CD14-positive monocyte (primary cell): ENCODE results near the gene FNDC3A. TPM values are rescaled to one million over a fixed set of nuclear protein-coding genes. Genes with fewer than 3 reads are reported as not detected.

Source experiments
- DNase-seq, 3 donors: peaks; one replicate each; pipeline ENCODE4 v3.0.0-alpha.2; 2011 to 2022
- H2AFZ ChIP-seq: 2 replicates; pipeline ENCODE4 v1.6.0; 2012; ENCODE audit warnings: mild to moderate bottlenecking, low read depth, low read length, inconsistent platforms; ENCODE audit not compliant: insufficient read depth, poor library complexity, severe bottlenecking
- H3K27ac ChIP-seq, 2 donors: 1 replicate in 1 of 2; 2 replicates in 1 of 2; pipeline ENCODE4 v1.5.1; 2012 to 2013; ENCODE audit warnings: low read length in 2 of 2, control low read depth in 1 of 2, inconsistent platforms in 1 of 2, low read depth in 1 of 2, mild to moderate bottlenecking in 1 of 2
- H3K27me3 ChIP-seq, 2 donors: one replicate each; pipeline versions ENCODE4 v1.6.0 to v1.6.1; 2011 to 2013; ENCODE audit warnings: low read length in 2 of 2; ENCODE audit not compliant: control insufficient read depth in 2 of 2, insufficient read depth in 2 of 2
- H3K36me3 ChIP-seq, 2 donors: replicated peaks in 1 of 2; 1 replicate in 1 of 2; 2 replicates in 1 of 2; pipeline versions ENCODE4 v1.5.1 to v1.6.1; 2012 to 2013; ENCODE audit warnings: low read length in 2 of 2, control low read depth in 1 of 2, inconsistent platforms in 1 of 2, mild to moderate bottlenecking in 1 of 2; ENCODE audit not compliant: insufficient read depth in 2 of 2, control insufficient read depth in 1 of 2
- H3K4me1 ChIP-seq, 2 donors: 1 replicate in 1 of 2; 2 replicates in 1 of 2; pipeline versions ENCODE4 v1.5.1 to v1.6.1; 2012 to 2013; ENCODE audit warnings: low read length in 2 of 2, control low read depth in 1 of 2, inconsistent platforms in 1 of 2, mild to moderate bottlenecking in 1 of 2, moderate library complexity in 1 of 2; ENCODE audit not compliant: insufficient read depth in 2 of 2, control insufficient read depth in 1 of 2
- H3K4me2 ChIP-seq: replicated peaks from 2 replicates; pipeline ENCODE3; 2012; ENCODE audit warnings: low read length, moderate library complexity, mild to moderate bottlenecking; ENCODE audit not compliant: poor library complexity, severe bottlenecking; ENCODE audit errors: extremely low read depth
- H3K4me3 ChIP-seq, 3 experiments: fragments of 200-600 bp in 1 of 3; sonication (generic) in 1 of 3; replicated peaks in 1 of 3; 1 replicate in 2 of 3; 2 replicates in 1 of 3; pipeline ENCODE4 v1.5.1; 2011 to 2013; ENCODE audit warnings: low read length in 3 of 3, mild to moderate bottlenecking in 3 of 3, control low read depth in 2 of 3, low read depth in 2 of 3, inconsistent platforms in 1 of 3, moderate library complexity in 1 of 3
- H3K79me2 ChIP-seq: 2 replicates; pipeline ENCODE4 v1.6.0; 2012; ENCODE audit warnings: mild to moderate bottlenecking, control low read depth, inconsistent platforms, low read length, moderate library complexity; ENCODE audit not compliant: insufficient read depth
- H3K9ac ChIP-seq: 2 replicates; pipeline ENCODE4 v1.6.0; 2017; ENCODE audit warnings: low read length, mild to moderate bottlenecking; ENCODE audit not compliant: insufficient read depth, poor library complexity, severe bottlenecking
- H3K9me3 ChIP-seq, 2 donors: replicated peaks in 1 of 2; 1 replicate in 1 of 2; 2 replicates in 1 of 2; pipeline versions ENCODE4 v1.5.1 to v1.6.1; 2012 to 2013; ENCODE audit warnings: low read length in 2 of 2, control low read depth in 1 of 2; ENCODE audit not compliant: control insufficient read depth in 1 of 2, insufficient read depth in 1 of 2
- H4K20me1 ChIP-seq: 2 replicates; pipeline ENCODE4 v1.6.0; 2012; ENCODE audit warnings: mild to moderate bottlenecking, low read length, control low read depth, moderate library complexity; ENCODE audit not compliant: insufficient read depth
- H3K27ac Mint-ChIP-seq, 7 donors: one replicate each; pipeline ENCODE4 v1.8.0; 2020; ENCODE audit warnings: mild to moderate bottlenecking in 7 of 7, mixed read lengths in 7 of 7, moderate library complexity in 6 of 7, inconsistent platforms in 2 of 7
- H3K27me3 Mint-ChIP-seq, 3 donors: one replicate each; pipeline ENCODE4 v1.8.0; 2021 to 2022; ENCODE audit warnings: low read depth in 3 of 3, mild to moderate bottlenecking in 3 of 3, mixed read lengths in 3 of 3, moderate library complexity in 3 of 3, inconsistent platforms in 1 of 3
- H3K36me3 Mint-ChIP-seq, 2 donors: one replicate each; pipeline ENCODE4 v1.8.0; 2020; ENCODE audit warnings: mixed read lengths in 2 of 2, inconsistent platforms in 1 of 2, mild to moderate bottlenecking in 1 of 2
- H3K4me1 Mint-ChIP-seq: one replicate; pipeline ENCODE4 v1.8.0; 2020; ENCODE audit warnings: mild to moderate bottlenecking, mixed read lengths
- H3K4me3 Mint-ChIP-seq, 2 donors: one replicate each; pipeline ENCODE4 v1.8.0; 2020; ENCODE audit warnings: mild to moderate bottlenecking in 2 of 2, mixed read lengths in 2 of 2, moderate library complexity in 1 of 2
- H3K9me3 Mint-ChIP-seq, 7 donors: one replicate each; pipeline ENCODE4 v1.8.0; 2020 to 2022; ENCODE audit warnings: mixed read lengths in 7 of 7, mild to moderate bottlenecking in 6 of 7, moderate library complexity in 6 of 7, inconsistent platforms in 2 of 7
- WGBS: methylation state at CpG from one replicate; pipeline ENCODE4 v1.1.5; 2013; ENCODE audit warnings: missing lambda C conversion rate; ENCODE audit not compliant: insufficient coverage; 5-methylcytosine and 5-hydroxymethylcytosine counted together
- intact Hi-C, 2 donors: fragments of 100-400 bp; cut with micrococcal nuclease; formaldehyde crosslinking; loops; one replicate each; pipeline versions ENCODE4 v1.15.0 to v1.15.1; 2023
- polyA plus RNA-seq, 3 donors: library from polyadenylated mRNA; depleted of rRNA in 1 of 3; unstranded in 2 of 3; stranded (reverse) in 1 of 3; fragments of 300-500 nt in 2 of 3; fragments of >200 nt in 1 of 3; fragmentation: Illumina TruSeq in 2 of 3; gene quantifications; 1 replicate in 2 of 3; 2 replicates in 1 of 3; pipeline ENCODE4 v1.2.3, GENCODE V29; 2012 to 2021
- TF ChIP-seq, protein P1 (sequence below): fragments of 200-600 bp; IDR thresholded peaks from one replicate; pipeline ENCODE4 v1.8.0; 2022; ENCODE audit warnings: antibody characterized with exemption, mild to moderate bottlenecking

Gene FNDC3A
- polyA plus RNA-seq, 3 donors, result 8.3 to 27.0 (median 12.0) TPM

DNA sequence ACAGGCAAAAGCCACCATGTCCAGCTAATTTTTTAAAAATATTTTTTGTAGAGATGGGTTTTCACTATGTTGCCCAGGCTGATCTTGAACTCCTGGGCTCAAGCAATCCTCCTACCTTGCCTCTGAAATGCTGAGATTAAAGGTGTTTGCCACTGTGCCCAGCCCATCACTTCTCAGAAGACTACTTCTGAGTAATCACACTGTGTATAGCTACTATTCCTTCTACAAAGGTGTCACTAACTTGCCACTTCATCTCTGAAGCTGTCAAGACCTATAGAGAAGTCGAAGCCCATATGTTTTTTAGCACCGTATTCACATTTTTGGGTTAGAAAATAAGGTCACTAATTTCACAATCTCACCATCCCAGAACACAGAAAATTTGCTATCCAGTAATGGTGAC, 36.0 kb upstream of the FNDC3A start:
- no peak for DNase-seq
- H3K4me1 Mint-ChIP-seq, result no peaks in the 10 kb centered on the region
- Histone ChIP-seq H3K4me3 (no peak overlapping the region), H3K9me3 (no peaks in the 10 kb centered on the region), H3K4me1 (no peaks in the 10 kb centered on the region), H3K9ac (no peak overlapping the region), H3K36me3 (no peaks in the 10 kb centered on the region), H2AFZ (no peak overlapping the region), H3K79me2 (no peaks in the 10 kb centered on the region), H4K20me1 (no peaks in the 10 kb centered on the region), H3K27me3 (no peaks in the 10 kb centered on the region), H3K27ac (no peak overlapping the region), H3K4me2 (no peak overlapping the region)
- intact Hi-C loops, result no loop called here
- H3K9me3 Mint-ChIP-seq, result peaks cover 0 to 4% (median 1%) of the 10 kb centered on the region in 7 donors
- no peaks in the 10 kb centered on the region for H3K36me3 Mint-ChIP-seq
- 80% methylated on average over 1 of the region's 2 CpGs for WGBS
- no peaks in the 10 kb centered on the region for H3K27me3 Mint-ChIP-seq
- no peak overlapping the region for H3K27ac Mint-ChIP-seq
- H3K4me3 Mint-ChIP-seq, result no peak overlapping the region
- TF ChIP-seq, protein P1, sequence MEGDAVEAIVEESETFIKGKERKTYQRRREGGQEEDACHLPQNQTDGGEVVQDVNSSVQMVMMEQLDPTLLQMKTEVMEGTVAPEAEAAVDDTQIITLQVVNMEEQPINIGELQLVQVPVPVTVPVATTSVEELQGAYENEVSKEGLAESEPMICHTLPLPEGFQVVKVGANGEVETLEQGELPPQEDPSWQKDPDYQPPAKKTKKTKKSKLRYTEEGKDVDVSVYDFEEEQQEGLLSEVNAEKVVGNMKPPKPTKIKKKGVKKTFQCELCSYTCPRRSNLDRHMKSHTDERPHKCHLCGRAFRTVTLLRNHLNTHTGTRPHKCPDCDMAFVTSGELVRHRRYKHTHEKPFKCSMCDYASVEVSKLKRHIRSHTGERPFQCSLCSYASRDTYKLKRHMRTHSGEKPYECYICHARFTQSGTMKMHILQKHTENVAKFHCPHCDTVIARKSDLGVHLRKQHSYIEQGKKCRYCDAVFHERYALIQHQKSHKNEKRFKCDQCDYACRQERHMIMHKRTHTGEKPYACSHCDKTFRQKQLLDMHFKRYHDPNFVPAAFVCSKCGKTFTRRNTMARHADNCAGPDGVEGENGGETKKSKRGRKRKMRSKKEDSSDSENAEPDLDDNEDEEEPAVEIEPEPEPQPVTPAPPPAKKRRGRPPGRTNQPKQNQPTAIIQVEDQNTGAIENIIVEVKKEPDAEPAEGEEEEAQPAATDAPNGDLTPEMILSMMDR, result no peak

DNA sequence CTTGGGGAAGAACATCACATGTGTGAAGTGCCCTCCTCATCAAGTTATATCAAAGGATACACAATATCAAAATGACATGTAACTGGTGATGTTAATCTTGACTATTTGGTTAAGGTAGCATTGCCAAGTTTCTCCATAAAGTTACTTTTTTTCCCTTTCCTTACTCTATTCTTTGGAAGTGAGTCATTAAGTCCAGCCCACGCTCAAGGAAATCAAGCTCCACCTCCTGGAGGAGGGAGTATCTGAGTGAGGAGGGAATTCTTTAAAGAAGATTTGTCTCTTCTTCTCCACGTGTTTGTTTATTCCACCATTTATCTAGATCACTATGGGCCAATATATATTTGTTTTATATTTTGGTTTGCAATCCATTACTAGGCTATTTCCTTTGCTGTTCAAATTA, 33.6 kb upstream of the FNDC3A start:
- intact Hi-C loops, result no loop called here
- H3K4me3 ChIP-seq, result no peak overlapping the region
- no peak overlapping the region for H2AFZ ChIP-seq
- no peak for DNase-seq
- no peak overlapping the region for H3K9ac ChIP-seq
- H4K20me1 ChIP-seq, result no peaks in the 10 kb centered on the region
- H3K9me3 Mint-ChIP-seq, result peaks cover 0 to 3% (median 0%) of the 10 kb centered on the region in 7 donors
- H3K9me3 ChIP-seq, result no peaks in the 10 kb centered on the region
- H3K4me2 ChIP-seq, result no peak overlapping the region
- H3K4me3 Mint-ChIP-seq, result no peak overlapping the region
- no peaks in the 10 kb centered on the region for H3K36me3 ChIP-seq
- TF ChIP-seq, protein P1, result no peak
- no peaks in the 10 kb centered on the region for H3K27me3 ChIP-seq
- H3K27ac ChIP-seq, result no peak overlapping the region
- no peaks in the 10 kb centered on the region for H3K79me2 ChIP-seq
- no CpG with 5 or more reads among the region's 2 CpGs for WGBS
- H3K4me1 ChIP-seq, result no peaks in the 10 kb centered on the region
- no peak overlapping the region for H3K27ac Mint-ChIP-seq
- H3K4me1 Mint-ChIP-seq, result no peaks in the 10 kb centered on the region
- peaks cover 0 to 2% (median 0%) of the 10 kb centered on the region in 3 donors for H3K27me3 Mint-ChIP-seq
- no peaks in the 10 kb centered on the region for H3K36me3 Mint-ChIP-seq
